HG03460 (cell line): ENCODE results near the gene LRRC36.

ENCODE experiments used
- ATAC-seq: cut with Tn5 transposase; IDR thresholded peaks from one replicate; pipeline ENCODE4 v1.9.1; 2021; ENCODE audit not compliant: unreplicated experiment

The LRRC36 gene

DNA sequence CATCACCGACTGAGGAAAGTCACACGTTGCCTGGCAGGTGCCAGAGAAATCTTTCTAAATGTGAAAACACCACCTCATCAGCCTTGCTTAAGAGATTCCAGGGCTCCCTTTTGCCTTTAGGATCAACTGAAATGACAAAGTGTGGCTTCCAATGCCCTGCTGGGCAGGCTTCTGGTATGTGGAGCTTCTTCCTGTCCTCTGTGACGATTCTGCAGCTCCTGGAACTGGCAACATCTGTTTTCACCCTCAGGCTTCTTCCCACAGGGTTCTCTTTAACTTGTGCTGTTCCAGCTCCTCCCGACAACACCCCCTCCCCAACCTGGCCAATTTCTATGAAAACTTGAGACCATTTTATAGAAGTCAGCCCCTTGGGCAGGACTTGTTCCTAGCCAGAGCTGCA lies 94.4 kb downstream of the LRRC36 start:
- ATAC-seq = no peak

DNA sequence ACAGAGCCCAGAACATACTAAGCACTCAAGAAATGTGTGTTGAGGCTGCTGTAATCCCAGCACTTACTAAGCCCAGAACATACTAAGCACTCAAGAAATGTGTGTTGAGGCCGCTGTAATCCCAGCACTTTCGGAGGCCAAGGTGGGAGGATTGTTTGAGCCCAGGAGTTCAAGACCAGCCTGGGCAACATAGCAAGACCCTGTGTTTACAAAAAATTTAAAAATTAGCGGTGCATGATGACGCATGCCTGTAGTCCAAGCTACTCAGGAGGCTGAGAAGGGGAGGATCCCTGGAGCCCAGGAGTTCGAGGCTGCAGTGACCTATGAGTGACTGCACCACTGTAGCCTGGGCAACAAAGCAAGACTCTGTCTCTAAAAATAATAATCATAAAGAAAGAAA lies 96.4 kb downstream of the LRRC36 start:
- ATAC-seq = no peak

DNA sequence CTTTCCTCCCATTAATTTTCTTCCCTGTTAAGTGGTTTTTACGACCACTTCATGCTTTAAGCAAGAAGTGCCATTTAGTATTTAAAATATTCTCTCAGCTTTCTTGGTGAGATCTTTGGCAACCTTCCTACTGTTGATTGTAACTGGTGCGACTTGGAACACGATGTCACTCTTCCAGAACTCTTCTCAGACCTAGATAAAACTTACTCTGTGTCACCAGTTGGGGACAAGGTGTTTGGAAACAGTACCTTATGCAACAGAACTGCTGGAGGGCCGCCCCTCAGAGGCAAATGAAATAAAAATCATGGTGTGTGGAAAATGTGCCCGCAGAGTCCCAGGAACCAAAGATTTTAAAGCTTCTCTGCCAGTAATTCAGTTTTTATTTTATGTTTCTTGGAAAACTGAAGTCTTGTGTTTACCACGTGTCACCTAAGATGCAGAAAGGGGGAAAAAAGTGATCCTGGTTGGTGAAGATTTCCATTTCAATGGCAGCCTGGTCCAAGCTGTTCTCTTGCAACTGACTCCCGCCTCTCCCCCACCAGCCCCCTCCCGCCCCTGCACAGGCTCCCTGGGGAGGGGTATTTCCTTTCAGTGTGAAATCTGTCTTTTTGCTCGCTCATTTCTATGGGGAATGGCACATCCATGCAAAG lies 97.1 kb downstream of the LRRC36 start:
- no peak for ATAC-seq

DNA sequence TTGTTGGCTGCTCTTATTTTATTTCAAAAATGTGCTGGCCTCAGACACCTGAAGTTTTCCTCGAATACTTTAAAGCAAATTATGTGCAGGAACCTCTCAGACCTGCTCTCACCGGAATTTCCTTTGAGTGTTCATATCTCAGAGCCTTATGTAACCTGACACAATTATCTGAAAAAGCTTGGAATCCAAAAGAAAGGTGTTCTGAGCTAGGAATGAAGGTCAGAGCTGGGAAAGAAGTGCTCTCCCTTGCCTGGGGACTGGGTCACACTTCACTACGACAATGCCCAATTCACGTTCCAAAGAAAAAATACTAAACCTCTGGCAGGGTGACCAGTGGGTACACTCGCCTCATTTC lies 97.6 kb downstream of the LRRC36 start:
- ATAC-seq = no peak

DNA sequence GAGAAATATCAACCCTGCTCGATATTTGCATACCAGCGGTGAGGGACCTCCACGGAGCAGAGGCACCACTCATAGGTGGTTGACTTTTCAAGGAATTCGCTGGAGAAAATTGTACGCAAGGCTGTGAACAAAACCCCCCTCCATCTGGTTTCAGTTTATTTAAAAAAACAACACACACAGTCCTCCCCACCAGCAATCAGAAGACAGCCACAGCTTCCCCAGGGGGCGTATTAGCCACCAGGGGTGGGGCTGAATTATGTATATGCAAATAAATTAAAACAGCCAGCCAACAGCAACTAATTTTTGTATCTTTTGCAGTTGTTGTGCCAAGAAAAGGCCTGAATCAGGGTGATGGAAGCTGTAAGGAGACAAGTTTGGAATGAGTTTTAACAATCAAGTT lies 98.4 kb downstream of the LRRC36 start:
- ATAC-seq = no peak

DNA sequence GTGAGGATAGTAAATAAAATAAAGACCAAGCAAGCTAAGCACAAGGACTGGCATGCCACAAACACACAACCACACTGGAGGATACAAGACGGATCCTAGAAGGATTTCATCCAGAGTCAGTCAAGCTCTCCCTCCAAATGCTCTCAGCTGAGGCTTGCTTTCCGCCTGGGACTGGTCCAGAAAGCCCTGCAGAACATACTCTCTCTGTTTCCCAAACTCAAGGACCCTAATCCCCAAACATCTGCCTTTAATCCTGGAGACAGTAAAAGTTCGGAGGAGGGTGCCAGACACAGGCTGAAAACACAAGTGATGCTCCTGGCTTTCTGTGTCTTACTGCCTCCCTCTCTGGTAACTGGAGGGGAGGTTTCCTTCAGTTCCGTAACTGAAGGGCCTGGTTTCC lies 99.0 kb downstream of the LRRC36 start:
- ATAC-seq = no peak

DNA sequence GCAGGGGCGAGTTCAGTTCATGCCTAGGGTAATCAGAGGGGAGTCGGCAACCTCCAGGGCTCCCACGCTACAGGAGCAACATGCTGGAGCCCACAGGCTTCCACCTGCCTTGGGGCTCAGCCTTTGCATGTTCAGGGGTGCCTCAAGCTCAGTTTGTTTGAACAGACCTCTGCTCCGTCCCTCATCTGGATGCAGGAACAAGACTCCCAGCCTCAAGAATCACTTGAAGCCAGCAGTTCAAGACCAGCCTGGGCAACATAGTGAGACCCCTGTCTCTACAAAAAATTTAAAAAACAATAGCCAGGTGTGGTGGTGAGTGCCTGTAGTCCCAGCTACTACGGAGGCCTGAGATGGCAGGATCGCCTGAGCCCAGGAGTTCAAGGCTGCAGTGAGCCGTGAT lies 99.4 kb downstream of the LRRC36 start:
- ATAC-seq = no peak

DNA sequence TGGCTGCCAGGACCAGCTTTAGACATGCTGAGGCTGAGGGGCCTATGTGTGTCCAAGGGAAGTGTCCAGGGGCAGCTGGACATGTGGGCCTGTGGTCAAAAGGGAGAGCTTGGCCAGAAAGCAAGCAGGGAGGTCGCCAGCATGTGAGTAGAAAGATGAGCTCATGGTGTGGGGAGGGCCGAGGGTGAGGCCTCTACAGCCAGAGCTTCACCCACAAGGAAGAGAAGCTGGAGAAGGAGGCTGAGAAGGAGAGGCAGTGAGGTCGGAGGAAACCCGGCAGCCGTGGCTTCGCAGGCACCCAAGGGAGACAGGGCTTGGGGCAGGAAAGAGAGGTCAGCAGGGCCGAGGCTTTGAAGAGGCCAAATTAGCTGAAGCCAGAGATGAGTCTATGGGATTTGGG lies 100.3 kb downstream of the LRRC36 start:
- no peak for ATAC-seq

DNA sequence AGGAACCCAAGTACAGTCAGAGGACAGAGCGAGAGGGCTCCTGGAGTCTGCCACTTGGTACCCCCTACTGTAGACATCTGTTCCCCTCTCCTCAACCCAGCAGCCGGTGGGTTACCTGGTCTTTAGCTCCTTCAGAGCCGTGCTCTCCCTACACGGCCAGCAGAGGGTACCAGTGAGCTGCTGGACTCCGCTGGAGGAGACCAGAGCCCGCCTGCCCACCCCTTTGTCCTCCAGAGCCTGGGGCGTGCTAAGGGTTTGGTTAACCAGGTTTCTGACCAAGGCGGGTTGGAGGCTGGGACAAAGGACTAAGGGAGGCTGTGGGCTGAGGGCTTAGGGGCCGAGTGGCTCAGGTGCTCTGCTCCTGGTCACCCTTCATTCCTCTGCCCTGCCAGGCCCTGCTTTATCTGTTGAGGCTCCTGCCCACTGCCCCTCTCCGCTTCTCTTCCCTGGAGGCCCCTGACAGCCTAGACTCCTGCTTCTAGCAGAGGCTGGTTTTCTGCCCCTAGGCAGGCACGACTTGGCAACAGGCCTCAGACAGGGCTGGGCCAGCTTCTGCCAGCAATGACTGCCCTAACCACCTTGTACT lies 101.6 kb downstream of the LRRC36 start:
- ATAC-seq = no peak

DNA sequence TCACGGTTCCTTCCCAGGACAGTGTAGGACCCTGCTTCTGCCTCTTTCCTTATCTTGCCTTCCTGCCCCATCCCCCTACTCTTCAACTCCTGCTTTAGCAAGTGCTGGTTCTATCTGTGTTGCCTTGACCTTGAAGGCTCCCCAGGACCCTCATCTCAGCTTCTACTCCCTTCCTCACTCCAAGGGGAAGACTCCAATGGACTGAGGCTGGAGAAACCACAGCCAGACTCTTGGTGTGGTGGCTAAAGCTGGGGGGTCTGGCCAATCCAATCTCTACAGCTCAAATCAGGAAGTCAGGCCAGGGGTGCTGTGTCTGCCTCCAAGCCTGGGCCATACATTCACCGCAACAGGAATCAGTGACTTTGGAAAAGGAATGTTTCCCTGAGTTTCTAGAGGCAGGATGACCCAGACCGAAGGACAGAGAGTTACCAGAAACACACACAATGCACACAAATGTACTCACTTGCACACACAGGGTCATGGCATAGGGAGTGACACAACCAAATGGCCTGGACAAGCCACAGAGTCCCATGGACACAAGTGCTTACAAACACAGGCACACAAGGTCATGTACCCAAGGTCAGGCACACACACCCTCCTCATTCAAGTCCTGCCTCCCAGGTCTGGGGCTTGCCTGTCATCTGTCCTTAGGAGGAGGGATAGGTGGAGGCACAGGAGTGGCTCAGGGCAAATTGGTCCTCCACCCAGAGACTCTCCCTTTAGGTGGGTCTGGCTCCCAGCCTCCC lies 102.6 kb downstream of the LRRC36 start:
- ATAC-seq = no peak

DNA sequence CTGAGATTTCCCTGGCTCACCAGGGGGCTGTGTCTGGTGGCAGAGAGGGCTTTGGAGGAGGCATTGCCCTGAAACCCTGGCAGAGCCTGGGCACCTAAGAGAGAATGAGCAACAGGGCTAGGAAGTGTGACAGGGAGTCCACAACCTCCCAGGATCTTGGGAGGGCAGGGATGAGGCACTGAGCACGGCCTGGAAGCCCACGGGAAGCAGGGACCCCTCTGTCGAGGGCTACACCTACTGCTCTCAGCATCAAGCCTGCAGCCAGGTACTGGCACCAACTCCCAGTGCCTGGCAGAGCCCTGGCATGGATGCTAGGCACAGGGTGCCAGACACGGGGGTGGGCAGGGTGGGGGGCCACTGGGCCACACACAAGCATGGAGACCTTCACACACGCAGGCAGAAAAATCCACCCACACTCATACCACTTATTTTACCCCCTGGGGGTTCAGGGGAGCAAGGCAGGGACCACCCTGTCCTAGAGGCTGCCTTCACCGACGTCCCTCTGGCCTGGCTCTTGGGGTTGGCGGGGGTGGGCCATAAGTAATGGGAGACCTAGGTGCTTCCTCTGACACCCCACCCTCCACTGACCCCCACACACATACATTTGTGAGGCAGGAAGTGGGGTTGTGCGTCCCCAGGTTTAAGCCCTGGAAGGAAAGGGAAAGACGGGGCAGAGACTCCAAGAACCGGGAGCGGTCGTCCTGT lies 103.3 kb downstream of the LRRC36 start:
- no peak for ATAC-seq

DNA sequence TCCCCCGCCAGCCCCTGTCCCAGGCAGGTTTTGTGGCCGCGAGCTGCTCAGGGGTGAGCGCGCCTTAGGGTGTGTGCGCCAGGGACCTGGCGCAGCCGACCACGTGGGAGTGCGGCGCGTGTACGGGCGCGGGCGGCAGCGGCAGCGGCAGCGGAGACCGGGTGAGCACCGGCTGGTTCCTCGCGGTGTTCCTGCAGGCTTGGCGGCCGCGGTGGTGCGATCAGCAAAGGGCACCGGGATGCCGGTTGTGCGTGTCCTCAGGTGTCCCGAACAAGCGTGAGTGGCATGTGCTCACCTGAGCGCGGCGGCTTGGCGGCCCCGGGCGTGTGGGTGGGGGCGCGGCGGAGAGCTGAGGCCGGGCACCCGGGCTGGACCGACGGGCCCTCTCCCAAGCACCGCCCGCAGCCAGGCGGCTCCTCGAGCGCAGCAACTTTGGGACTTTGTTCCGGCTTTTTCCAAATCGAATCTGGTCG lies 103.9 kb downstream of the LRRC36 start:
- ATAC-seq = no peak

DNA sequence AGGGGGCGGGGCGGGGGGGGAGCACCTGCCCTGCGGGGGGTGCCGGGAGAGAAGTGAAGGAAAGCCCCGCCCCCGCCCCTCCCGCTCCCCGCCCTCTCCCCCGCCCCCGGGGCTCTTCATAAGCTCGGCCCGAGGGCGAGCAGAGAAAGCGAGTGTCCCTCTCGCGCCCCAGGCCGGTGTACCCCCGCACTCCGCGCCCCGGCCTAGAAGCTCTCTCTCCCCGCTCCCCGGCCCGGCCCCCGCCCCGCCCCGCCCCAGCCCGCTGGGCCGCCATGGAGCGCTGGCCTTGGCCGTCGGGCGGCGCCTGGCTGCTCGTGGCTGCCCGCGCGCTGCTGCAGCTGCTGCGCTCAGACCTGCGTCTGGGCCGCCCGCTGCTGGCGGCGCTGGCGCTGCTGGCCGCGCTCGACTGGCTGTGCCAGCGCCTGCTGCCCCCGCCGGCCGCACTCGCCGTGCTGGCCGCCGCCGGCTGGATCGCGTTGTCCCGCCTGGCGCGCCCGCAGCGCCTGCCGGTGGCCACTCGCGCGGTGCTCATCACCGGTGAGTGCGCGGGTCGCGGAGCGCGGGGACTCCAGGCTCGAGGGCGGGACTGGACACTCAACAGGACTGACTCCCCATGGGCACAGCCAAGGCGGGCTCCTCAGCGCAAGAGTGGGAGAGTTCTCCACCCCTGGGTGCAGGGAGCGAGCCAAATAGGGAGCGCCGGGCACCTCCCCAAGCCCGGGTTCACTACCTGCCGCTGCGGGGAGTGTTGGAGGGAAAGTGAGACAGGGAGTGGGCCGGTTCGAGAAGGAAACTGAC lies 104.6 kb downstream of the LRRC36 start, which contains the start of gene HSD11B2:
TSS of gene HSD11B2 (plus strand) at position 145 of the 798 bp plus-strand sequence. CDS start at position 273, 128 bp downstream.
- ATAC-seq = no peak

DNA sequence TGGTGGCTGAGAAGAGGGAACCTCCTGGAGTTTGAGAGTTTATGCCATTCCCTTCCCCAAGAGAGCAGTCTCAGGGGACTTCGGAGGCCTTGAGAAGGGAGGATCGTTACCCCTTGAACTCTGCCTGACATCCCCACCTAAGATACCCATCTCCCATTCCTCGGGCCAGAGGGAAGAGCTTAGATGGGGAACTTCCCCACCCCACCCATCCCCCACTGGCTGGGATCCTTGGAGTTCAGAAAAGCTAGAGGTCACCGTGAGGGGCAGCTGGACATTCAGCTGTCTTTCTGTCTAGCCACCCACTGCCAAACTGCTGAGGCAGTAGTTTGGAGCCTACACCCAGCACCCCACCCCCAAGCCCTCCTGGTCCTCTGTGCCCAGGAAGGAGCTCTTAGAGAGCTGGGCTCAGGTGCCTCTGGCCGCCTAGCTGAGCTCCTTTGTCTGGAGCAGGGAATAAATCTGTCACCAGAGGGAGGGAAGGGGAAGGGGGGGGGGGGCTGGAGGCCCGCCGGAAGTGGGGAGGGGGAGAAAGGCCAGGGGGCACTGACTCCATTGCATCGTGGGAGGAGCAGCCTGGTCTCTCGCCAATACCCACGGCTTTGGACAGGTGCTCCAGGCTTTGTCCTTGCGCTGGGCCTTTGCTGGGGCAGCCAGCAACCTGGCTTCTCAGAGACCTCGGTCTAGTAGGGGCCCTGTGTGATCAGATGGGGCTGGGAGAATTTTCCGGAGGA lies 105.3 kb downstream of the LRRC36 start:
- no peak for ATAC-seq

DNA sequence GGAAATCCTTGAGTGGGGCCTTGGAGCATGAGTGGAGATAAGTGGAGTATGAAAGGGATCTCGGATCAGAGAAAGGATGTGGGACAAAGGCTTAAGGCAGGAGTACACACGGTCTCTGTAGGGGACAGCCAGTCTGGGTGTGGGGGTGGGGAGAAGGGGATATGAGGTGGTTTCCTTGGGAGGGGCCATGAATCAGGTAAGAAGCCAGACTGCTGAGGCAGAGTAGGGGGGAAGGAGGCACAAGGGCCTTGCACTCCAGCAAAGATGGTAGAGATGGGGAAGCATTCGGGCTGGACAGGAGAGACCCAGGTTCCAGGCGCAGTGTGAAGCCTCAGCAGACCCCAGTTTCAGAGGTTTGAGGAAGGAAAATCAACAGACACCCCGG lies 105.9 kb downstream of the LRRC36 start:
- no peak for ATAC-seq

DNA sequence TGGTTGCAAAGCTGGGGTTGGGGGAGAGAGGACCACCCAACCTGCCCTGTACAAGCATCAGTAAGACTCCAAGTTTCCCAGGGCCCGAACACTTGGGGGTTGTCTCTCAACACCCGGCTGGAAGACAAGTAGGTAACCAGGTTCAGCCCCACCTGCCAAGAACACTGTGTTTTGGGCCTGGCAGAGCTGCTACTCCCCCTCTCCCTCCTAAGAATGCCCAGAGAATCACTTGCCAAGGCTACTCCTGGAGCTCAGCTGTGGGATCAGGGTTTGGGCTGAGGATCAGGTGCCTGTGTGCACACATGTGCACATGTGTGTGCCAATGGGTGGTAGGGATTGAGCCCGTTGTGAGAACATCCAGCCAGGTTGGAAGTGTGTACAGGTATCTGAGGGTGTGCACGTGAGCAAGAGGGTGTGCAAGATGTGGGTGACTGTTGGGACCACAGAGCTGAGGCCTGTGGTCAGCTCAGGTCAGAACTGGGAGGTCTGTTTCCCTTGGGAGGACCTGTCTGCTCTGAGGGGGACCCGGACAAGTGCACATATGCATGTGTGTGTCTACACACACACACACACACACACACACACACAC lies 106.6 kb downstream of the LRRC36 start:
- no peak for ATAC-seq
